AG09319 (cell line): ENCODE data around the gene BAG1.

Source experiments
- DNase-seq: peaks from one replicate; pipeline ENCODE4 v3.0.0-alpha.2; 2010; ENCODE audit warnings: low read depth; ENCODE audit errors: extremely low read depth
- TF ChIP-seq, protein P1 (sequence below): IDR thresholded peaks from 2 replicates; pipeline ENCODE4 v1.5.1; 2011; ENCODE audit warnings: low read depth, mild to moderate bottlenecking, inconsistent platforms, low read length, moderate library complexity

BAG1 gene

DNA sequence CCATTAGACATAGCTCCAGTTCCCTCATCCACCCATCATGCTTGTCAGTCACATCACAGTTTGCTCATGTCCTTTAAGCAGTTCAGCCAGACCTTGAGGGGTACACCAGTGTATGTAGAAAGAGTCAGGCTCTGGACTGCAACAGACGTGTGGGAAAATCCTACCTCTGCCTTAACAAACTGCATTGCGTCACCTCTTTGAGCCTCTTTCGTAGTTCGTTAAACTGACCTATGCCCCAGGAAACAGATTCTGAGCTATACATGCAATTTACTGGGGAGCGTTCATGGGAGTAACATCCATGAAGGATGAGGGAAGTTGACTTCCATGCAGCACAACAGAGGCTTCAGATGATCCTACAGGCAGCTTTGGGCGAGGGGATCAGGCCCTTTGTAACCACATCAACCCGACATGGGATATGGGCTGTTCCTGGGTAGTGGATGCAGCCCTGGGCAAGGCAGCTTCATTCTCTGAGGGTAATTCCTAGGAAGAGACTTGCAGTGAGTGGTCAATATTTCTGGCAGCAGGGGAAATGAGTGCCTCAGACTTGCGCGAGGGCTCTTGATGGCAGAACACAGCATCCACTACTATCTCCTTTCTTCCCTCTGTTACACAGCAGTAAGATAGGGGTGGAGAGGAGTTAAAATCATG is 20.2 kb downstream of the BAG1 start:
- DNase-seq, result no peak
- TF ChIP-seq, protein P1, sequence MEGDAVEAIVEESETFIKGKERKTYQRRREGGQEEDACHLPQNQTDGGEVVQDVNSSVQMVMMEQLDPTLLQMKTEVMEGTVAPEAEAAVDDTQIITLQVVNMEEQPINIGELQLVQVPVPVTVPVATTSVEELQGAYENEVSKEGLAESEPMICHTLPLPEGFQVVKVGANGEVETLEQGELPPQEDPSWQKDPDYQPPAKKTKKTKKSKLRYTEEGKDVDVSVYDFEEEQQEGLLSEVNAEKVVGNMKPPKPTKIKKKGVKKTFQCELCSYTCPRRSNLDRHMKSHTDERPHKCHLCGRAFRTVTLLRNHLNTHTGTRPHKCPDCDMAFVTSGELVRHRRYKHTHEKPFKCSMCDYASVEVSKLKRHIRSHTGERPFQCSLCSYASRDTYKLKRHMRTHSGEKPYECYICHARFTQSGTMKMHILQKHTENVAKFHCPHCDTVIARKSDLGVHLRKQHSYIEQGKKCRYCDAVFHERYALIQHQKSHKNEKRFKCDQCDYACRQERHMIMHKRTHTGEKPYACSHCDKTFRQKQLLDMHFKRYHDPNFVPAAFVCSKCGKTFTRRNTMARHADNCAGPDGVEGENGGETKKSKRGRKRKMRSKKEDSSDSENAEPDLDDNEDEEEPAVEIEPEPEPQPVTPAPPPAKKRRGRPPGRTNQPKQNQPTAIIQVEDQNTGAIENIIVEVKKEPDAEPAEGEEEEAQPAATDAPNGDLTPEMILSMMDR, result no peak

DNA sequence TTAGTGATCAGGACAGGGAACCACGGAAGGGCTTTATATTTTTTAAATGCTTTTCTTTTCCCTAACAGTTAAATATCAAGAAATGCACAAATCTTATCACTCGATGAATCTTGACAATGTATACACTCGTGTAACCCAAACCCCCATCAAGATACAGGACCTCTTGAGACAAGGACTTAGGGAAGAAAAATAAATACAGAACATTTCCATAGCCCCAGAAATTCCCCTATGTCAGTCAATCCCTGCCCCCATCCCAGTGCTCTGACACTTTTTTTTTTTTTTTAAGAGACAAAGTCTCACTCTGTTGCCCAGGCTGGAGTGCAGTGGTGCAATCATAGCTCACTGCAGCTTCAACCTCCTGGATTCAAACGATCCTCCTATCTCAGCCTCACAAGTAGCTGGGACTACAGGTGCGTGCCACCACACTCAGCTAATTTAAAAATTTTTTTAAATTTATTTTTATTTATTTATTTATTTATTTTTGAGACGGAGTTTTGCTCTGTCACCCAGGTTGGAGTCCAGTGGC is 21.8 kb downstream of the BAG1 start:
- no peak for DNase-seq
- TF ChIP-seq, protein P1, result no peak

DNA sequence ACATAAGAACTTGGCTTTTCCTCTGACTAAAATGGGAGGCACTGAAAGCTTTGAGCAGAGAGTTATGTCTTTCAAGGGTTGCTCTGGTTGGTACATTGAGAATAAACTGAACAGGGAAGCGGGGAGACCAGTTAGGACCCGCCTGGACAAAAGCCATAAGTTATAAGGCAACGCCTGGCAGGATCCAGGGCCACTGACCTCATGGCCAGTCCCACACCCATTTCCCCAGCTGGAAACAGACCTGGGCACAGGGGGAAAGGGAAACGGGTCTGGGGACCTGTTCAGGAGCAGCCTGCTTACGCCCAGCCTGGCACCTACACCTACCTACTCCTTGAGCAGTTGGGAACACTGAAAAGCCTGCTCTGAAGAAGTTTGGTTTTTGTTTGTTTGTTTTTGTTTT is 23.2 kb downstream of the BAG1 start:
- TF ChIP-seq, protein P1, result no peak
- no peak for DNase-seq

DNA sequence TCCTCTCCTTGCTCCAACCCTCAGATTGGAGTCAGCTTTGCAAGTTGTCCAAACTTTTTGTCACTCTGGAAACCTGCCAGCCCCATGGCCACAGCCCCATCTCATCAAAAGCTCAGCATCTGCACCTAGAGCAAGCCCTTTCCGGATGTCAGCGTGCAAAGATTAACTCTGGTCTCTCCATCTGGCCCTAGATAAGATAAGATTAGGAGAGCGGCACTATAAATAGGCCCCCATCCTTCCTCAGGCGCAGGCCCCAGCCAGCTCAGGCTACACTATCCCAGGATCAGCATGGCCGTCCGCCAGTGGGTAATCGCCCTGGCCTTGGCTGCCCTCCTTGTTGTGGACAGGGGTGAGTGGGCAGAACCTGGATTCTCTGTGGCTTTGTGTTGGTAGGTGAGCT is 24.6 kb downstream of the BAG1 start, which contains the start of gene SPINK4:
SPINK4 (plus strand) TSS at position 247 of the 400 bp plus-strand sequence; CDS start at position 289, 42 bp downstream.
- DNase-seq, result no peak
- TF ChIP-seq, protein P1, result no peak

DNA sequence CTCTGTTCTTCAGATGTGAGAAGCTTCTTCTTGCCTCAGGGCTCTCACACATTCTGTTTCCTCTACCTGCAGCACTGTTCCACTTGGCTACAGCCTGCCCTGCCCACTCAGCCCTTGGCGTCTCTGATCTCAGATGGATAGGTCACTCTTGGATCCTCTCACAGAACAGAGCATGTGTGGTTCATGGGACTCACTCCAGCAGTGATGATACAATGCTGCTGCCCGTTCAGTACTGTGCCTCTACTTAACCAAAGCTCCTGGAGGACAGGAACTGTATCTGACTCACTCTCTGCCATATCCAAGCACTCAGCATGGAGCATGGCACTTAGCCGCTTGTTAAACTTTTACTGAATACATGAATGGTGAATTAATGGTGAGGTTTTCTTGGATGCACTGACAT is 27.9 kb downstream of the BAG1 start:
- TF ChIP-seq, protein P1, result no peak
- DNase-seq, result no peak

DNA sequence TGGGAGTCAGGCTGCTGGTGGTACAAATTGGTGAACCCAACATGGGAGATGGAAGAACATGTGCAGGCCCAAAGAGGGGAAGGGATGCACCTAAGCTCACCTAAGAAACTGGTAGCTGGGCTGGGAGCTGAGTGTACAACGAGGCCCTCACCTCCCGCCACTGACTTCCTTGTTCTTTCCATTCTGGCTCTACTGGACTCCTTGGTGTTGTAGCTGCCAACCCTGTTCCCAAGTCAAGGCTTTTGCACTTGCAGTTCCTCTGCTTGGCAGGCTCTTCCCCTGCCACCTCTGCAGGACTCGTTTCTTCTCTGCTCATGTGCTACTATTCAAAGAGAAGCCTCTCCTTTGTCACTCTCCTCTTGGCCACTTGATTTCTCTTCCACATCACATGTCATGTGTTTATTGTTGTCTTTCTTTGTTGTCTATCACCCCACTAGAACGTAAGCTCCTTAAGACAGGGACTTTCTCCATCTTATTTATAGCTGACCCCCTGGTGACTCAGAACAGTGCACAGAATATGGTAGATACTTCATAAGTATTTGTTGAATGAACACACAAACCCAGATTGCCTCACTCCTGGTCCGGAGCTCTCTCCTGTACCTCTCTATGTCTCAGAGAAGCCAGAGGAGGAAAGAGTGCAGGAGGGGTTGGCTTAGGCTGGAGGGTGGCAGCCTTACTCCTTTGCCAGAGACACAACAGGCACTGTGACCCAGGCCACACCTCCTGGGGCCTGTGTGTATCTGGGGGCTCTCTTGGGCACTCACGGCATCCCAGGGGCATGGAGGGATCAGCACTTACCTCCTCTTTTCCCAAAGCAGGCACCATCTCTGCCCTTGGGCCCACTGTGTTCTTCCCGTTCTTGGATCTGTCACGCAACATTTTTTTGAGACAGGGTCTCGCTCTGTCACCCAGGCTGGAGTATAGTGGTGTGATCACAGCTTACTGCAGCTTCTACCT is 29.7 kb downstream of the BAG1 start:
- TF ChIP-seq, protein P1, result no peak
- no peak for DNase-seq
